ENCODE measurements around the gene APOH.

The APOH gene

DNA sequence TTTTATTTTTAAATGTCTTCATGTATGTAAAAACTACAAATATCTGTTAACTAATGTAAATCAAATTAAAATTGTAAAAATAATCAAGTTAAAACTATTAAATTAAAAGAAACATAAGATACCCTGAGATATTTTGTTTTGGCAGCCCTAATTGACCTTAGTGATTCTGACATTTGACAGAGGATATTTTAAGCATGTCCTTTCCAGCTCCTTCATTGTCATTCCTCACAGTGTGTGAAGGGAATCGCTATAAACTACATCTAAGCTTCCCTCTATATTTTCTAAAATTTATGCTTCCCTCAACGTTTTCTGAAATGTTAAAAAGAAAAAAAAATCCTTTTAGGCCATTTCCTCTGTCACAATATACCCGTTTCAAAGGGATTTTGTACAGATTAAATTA lies 57.5 kb downstream of the APOH start:
- TF ChIP-seq, protein P1, sequence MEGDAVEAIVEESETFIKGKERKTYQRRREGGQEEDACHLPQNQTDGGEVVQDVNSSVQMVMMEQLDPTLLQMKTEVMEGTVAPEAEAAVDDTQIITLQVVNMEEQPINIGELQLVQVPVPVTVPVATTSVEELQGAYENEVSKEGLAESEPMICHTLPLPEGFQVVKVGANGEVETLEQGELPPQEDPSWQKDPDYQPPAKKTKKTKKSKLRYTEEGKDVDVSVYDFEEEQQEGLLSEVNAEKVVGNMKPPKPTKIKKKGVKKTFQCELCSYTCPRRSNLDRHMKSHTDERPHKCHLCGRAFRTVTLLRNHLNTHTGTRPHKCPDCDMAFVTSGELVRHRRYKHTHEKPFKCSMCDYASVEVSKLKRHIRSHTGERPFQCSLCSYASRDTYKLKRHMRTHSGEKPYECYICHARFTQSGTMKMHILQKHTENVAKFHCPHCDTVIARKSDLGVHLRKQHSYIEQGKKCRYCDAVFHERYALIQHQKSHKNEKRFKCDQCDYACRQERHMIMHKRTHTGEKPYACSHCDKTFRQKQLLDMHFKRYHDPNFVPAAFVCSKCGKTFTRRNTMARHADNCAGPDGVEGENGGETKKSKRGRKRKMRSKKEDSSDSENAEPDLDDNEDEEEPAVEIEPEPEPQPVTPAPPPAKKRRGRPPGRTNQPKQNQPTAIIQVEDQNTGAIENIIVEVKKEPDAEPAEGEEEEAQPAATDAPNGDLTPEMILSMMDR (conservative IDR thresholded peaks at IDR 0.05; ENCODE audit: control insufficient read depth, insufficient read depth, low read depth, low read length): no peak
- no peak overlapping the region for H3K4me3 ChIP-seq (ENCODE audit: control insufficient read depth, low read depth, low read length)
- DNase-seq (ENCODE audit: low read depth): no peak

DNA sequence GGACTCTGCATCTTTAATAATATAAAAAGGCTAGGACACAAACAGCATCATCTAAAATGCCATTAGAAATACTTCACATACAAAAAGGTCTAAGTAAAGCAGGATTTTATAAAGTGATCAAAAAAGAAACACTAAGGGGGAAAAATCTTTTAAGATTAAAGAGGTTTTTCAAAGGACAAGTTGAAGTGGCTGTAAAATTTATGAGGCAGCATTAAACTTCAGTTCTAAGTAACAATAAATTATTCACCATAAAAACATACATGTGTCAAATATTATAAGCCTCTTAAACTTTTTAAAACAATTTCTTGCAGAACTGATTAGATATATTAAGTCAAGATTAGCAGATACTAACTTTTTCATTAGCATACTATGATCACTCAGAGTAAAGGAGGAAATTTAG lies 58.0 kb downstream of the APOH start:
- DNase-seq (ENCODE audit: low read depth): no peak
- H3K4me3 ChIP-seq (ENCODE audit: control insufficient read depth, low read depth, low read length): no peak overlapping the region
- TF ChIP-seq, protein P1 (conservative IDR thresholded peaks at IDR 0.05; ENCODE audit: control insufficient read depth, insufficient read depth, low read depth, low read length): no peak

DNA sequence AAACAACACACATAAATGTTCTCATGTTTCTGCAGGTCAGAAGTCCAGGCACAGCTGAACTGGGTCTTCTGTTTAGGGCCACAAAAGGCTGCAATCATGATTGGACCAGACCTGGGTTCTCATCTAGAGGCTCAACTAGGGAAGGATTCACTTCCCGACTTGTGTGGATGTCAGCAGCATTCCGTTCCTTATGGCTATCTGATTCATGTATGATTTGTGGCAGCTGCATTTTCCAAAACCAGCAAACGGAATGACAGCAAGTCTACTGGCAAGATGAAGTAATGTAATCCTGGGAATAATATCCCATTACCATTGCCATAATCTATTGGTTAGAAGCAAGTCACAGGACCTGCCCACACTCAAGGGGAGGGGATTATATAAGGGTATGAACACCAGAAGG lies 59.4 kb downstream of the APOH start:
- H3K4me3 ChIP-seq (ENCODE audit: control insufficient read depth, low read depth, low read length): no peak overlapping the region

DNA sequence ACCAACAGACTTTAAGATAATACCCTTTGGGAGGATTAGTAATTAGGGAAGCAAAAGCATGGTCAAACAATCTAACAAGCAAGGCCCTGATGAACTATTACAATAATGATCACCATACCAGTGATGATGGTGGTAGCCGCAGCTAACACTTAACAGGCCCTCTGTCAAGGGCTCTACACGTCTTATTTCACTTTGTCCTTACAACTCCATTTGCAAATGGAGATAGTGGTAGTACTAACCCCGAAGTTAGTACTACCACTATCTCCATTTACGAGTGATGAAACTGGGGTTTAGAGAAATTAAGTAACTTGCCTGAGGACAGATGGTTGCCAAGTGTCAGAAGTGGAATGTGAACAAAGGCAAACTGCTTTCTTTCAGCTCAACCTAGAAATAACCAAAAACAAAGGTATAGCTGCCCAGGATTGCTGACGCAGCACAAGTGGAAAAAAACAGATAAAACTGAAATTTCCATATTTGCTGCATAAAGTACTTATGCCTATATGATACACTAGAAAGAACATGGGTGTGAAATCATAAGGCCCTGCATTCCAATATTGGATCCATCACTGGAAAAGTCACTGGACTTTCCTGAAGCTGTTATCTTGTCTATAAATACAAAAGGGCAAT lies 61.9 kb downstream of the APOH start:
- no peak for DNase-seq (ENCODE audit: low read depth)
- H3K4me3 ChIP-seq (ENCODE audit: control insufficient read depth, low read depth, low read length): no peak overlapping the region
- TF ChIP-seq, protein P1 (conservative IDR thresholded peaks at IDR 0.05; ENCODE audit: control insufficient read depth, insufficient read depth, low read depth, low read length): no peak

More for the DNA sequence above, 59.4 kb downstream of the APOH start:
- TF ChIP-seq, protein P1 (conservative IDR thresholded peaks at IDR 0.05; ENCODE audit: control insufficient read depth, insufficient read depth, low read depth, low read length): no peak
- DNase-seq (ENCODE audit: low read depth): no peak

DNA sequence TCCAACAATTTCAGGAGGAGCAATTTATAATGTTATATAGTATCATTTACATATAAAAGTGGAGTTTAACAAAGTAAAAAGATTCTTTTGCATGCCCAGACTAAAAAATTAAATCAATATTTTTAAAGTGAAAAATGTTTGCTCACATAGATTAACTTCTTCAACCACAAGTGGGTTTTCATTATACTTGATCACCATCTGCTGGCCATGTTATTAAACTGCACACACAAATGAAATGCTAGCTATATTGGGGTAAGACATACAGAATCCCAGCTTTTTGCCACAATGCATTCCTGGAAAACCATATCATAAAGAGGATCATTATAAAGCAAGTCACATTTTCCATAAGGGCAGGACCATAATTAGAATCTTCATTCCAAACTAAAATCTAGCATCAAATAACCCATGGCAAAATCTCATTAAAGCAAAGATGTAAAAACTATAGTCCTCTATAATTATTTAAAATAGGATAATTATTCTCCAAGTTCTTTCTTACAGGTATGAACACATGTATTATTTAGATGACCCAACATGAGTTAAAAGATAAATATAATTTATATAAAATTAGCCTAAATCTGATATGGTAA lies 63.6 kb downstream of the APOH start:
- H3K4me3 ChIP-seq (ENCODE audit: control insufficient read depth, low read depth, low read length): no peak overlapping the region
- TF ChIP-seq, protein P1 (conservative IDR thresholded peaks at IDR 0.05; ENCODE audit: control insufficient read depth, insufficient read depth, low read depth, low read length): peak; percentile 67
- peak; percentile 76 for DNase-seq (ENCODE audit: low read depth)

Measured in fibroblast of mammary gland (primary cell).